Stimulated activated CD4-positive, alpha-beta T cell treated with anti-CD3 and anti-CD28 coated beads, TNF-alpha, amount 100 ng/mL, for 48 hours (primary cell): ENCODE data around the gene COG1.

Source experiments
- DNase-seq, 3 donors: peaks; one replicate each; pipeline ENCODE4 v3.0.0-alpha.2; 2020; ENCODE audit warnings: low read depth in 3 of 3

The COG1 gene

GRCh38 chr17:73166731-73167581 is 25.9 kb upstream of the COG1 start:
- no peak for DNase-seq

- no peak for DNase-seq
Measured at GRCh38 chr17:73168667-73169066, 24.2 kb upstream of the COG1 start.

GRCh38 chr17:73170324-73170723 is 22.5 kb upstream of the COG1 start:
- no peak for DNase-seq

- no peak for DNase-seq
Measured at GRCh38 chr17:73172252-73172651, 20.6 kb upstream of the COG1 start.

GRCh38 chr17:73174126-73174525 is 18.7 kb upstream of the COG1 start:
- no peak for DNase-seq

- DNase-seq = no peak
Measured at GRCh38 chr17:73175962-73176565, 16.8 kb upstream of the COG1 start.

- DNase-seq = no peak
Measured at GRCh38 chr17:73179387-73179786, 13.5 kb upstream of the COG1 start.

- DNase-seq = no peak
Measured at GRCh38 chr17:73179878-73180277, 13.0 kb upstream of the COG1 start.

- no peak for DNase-seq
Measured at GRCh38 chr17:73182616-73183310, 10.1 kb upstream of the COG1 start.

GRCh38 chr17:73184136-73184993 is 8.5 kb upstream of the COG1 start:
- no peak for DNase-seq

- DNase-seq = no peak
Measured at GRCh38 chr17:73186283-73187050, 6.4 kb upstream of the COG1 start.

- DNase-seq = no peak
Measured at GRCh38 chr17:73187203-73187769, 5.6 kb upstream of the COG1 start.

GRCh38 chr17:73188011-73188410 is 4.8 kb upstream of the COG1 start:
- DNase-seq = no peak

- DNase-seq = no peak
Measured at GRCh38 chr17:73189417-73190099, 3.3 kb upstream of the COG1 start.

- DNase-seq = peak in 1 of 3 donors; percentile 9
Measured at GRCh38 chr17:73191443-73192205, 1.2 kb upstream of the COG1 start.

GRCh38 chr17:73192206-73192893 is 505 bp upstream of the COG1 start:
- peak; percentile 42 to 49 (median 43) for DNase-seq

GRCh38 chr17:73194514-73195222 is 1.8 kb downstream of the COG1 start:
- no peak for DNase-seq

- no peak for DNase-seq
Measured at GRCh38 chr17:73196500-73196899, 3.6 kb downstream of the COG1 start.
